Stimulated activated CD8-positive, alpha-beta memory T cell treated with anti-CD3 and anti-CD28 coated beads, Interleukin-4, amount 100 ng/mL, for 24 hours (primary cell): ENCODE data around the gene RPS6KL1.

Experiments used
- DNase-seq: peaks from one replicate; pipeline ENCODE4 v3.0.0-alpha.2; 2020; ENCODE audit warnings: low read depth

RPS6KL1 gene

DNA sequence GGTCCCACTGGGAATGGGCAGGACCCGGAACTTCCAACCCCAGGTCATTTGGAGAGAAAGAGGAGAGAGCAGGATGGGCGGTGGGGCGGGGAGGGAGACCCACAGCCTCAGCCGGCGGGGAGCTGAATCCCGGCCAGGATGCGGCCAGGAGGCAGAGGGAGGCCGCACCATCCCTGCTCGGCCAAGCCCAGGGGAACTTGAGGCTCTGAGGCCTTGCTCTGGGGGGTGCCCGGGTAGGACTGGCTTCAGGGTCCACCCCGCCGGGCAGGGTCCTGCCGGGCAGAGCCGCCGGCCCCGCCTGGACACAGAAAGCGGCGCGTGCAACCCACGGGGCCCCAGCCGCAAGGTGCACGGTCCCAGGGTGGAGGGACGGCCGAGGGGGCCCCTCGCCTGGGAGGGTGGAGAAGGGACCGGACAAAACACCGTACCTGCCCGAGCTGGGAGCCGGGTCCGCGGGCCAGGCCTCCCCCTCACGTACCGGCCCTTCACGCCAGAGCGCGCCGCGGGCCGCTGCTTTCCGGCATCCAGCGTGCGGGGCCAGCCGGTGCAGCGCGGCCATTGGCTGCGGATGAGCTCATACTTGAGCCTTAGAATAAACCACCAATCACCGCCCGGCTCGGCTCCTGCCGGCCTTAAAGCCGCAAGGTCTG, at the start of gene RPS6KL1:
Gene RPS6KL1 (minus strand): TSS at position 509 of the 650 bp plus-strand sequence. CDS start 1,719 bp downstream, outside the sequence.
- peak; percentile 63 for DNase-seq

DNA sequence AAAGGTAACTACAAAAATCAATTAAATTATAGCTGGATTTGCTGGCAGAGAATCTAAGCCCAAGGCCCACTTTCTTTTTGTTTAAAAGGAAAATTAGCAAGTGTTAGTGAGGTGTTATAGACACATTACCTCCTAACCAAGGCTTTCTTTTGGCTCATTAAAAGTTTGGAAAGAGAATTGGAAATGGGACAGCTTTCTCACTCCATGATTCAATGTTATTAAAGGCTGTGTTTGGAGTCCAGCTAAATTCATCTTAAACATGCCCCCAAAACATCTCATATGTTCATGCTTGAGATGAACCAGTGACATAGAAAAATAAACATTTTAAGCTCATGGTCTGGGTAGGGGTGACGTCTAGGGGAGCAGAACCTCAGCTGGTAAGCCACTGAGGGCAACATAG, 45.8 kb upstream of the RPS6KL1 start:
- DNase-seq, result no peak

DNA sequence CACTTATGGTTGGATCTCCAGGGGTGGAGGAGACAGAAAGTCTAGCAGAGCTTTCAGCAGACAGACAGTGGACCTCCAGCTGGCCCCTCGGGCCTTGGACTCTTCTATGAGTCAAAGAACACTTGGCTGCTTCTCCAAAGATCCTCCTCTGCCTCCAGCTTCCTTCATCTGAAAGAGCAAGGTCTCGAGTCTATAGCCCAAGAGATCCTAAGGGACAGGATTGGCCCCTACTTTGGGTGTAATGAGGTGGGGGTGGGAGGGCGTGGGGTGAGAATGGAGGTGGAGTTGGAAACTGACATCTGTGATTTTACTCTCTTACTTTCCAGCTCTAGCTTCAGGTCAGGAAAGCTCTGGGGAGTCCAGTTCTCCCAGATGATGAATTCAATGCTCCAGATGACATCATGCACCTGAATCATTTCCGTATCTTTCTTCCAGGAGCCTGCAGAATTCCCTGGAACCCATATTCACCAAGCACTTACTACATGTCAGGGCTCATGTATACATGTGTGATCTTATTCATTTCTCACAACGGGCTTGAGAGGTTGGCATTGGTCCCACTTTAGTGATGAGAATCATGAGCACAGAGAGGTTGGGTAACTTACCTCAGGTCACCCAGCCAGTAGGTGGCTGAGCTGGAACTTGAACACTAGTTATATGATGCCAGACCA, 42.6 kb upstream of the RPS6KL1 start:
- no peak for DNase-seq

DNA sequence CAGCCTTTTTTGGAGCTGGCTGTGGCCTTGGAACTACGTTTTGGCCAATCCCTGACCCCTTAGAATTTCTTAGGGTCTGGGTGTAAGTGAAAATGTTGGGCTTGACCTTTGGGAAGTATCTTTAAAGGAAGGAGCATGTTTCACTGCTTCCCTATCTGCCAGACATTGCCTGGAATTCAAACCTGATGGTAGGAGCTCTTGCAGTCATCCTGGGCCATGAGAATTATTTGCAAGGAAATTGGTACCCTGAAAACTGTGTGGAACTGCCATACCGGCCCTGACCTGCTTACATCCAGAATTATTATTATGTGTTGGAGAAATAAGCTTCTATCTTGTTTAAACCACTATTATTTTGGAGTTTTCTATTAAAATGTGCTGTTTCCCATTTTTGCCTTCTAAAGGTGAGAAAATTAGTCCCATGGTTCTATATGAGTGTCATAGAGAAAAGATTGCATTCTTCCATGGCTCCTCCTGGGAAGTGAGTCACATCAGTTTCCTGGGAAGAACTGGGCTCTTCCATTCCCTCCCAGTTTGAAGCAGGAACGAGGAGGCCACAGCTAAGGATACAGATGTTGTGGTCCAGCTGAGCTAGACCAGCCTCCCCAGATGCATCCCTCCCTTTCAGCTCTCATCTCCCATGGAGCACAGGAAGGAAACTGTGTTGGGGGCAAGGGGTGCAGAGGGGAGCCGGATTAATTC, 41.9 kb upstream of the RPS6KL1 start:
- DNase-seq, result no peak

DNA sequence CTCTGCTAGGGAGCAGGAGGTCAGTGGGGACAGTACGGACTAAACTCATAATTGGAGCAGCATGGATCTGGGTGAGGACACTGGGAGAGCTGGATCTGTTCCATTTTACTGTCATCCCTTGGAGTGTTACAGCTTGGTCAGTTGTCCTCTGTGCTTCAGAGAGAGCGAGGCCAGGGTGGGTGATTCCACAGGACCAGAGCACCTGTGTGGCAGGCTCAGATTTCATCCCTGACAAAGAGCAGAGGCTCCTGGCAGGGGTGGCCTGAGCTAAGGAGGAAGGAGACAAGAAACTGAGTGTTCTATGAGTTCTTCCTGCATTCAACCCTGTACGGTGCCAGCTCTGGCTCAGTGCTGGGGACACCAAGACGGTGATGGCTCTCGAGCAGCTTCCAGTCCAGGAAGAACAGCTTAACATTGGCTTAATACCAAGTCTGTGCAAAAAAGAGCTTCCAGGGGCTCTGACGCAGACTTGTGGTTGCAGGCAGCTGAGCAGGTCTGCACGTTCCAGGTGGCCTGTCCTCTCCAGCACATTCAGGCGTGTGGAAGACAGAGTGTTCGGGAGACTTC, 40.7 kb upstream of the RPS6KL1 start:
- no peak for DNase-seq

DNA sequence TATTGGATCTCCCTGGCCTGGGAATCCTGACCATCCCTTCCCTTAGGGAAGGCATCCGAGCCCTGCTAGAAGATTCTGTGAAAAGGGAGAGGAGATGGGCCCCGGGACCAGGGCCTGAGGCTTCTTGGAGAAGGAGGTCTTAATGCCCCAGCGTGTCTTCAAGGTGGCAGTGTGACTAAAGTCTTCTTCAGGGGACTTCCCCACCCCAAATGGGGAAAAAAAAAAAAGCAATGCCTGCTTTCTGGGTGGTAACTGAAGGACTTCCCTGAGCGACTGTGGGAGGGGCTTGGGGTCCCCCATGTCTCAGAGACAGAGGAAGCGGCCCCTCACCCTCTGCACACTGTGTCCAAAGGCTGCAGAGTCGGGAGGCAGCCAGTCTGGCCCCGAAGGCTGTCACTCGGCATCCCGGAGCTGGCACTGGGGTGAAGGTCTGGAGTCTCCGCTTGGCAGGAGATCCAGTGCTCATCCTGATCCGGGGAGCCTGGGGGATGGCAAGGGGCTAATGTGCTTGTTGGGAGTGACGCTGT, 40.2 kb upstream of the RPS6KL1 start:
- no peak for DNase-seq

DNA sequence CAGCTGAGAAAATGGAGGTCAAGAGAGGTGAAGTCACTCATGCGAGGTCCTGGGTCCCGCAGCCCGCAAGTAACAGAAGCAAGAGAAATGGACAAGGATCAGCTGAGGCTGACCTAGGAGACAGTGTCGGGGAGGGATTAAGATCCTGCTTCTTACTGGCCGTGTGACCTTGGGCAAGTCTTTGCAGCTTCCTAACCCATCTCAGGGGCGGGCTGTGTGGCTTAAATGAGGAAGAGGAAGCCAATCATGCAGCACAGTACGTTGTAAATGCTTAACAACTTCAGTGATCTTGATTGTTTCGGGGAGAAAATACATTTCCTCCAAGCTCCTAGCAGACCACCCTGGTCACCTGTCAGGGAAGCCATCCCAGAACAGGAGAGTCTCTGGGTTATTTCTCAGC, 39.4 kb upstream of the RPS6KL1 start:
- no peak for DNase-seq

GRCh38 chr14:74962046-74962445, 39.0 kb upstream of the RPS6KL1 start:
- DNase-seq, result no peak

DNA sequence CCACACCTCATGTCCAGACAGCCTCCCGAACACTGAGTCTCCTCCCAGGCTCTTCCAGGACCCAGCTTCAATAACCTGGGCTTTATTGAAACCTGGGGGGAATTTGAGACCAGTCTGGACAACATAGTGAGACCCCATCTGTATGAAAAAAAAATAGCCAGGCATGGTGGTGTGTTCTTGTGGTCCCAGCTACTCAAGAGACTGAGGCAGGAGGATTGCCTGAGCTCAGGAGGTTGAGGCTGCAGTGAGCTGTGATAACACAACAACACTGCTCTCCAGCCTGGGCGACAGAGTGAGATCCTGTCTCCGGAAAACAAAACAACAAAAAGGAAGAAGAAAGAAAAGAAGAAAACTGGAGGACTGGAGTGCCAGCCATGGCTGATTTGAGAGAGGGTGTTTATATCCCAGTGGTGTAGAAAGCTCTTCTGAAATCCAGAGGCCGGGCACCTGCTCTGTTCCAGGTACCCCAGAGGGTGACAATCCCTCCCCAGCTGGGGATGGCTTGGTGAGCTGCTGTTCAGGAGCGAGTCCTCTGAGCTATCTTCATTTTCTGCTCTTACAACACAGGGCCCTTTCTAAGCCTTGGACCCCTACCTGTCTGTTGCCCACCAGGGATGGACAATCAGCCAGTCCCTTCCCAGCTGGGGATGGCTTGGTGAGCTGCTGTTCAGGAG, 38.3 kb upstream of the RPS6KL1 start:
- DNase-seq, result no peak

DNA sequence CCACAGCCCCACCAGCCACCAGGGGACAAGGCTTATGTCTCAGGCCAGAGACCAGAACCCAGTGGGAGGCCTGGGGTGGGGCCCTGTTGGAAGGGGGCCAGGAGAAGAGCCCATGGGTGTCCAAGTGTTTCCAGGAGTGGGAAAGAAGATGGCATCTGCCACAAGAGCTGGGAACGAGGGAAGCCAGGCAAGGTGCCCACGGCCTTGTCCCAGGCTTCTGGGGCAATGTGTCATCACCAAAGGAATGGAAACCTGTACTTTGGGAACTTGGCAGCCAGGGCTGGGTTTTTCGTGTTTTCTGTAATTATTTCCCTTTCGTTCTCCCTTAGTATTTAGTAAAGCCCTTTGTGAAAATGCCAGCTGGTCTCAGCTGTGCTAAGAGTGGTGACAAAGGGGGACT, 37.7 kb upstream of the RPS6KL1 start:
- DNase-seq, result no peak

DNA sequence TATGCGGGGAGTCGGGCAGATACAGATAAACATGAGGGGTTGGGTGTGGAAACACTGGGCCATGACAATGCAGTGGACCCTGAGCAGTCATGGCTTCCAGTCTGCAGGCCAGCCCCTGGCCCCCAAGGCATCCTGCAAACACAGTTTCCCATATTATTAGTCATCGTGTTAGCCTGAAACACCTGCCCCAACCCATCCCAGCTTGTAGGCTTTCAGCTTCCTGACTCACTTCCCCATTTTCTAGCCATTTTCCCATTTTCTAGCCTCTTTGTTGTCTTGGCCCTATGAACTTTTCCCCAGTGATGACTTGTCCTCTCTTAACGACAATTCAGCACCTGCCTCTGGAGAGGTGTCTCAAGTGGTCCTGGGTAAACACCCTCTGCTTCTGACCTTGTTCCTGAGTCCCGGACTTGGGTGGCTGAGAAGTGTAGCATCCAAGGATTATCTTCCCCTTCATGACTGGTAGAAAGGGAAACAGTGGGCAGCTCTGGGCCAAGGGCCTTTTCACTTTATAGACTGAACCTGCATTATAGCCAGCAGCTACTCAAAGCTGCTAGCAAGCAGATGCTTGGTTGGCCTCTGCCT, 36.6 kb upstream of the RPS6KL1 start:
- DNase-seq, result no peak

GRCh38 chr14:74956280-74957072, 33.4 kb upstream of the RPS6KL1 start:
- no peak for DNase-seq

GRCh38 chr14:74956027-74956279, 32.9 kb upstream of the RPS6KL1 start:
- no peak for DNase-seq

GRCh38 chr14:74955229-74956026, 32.4 kb upstream of the RPS6KL1 start, which contains the start of gene PGF:
PGF (minus strand) TSS chr14:74955597; CDS start chr14:74955242, 355 bp downstream.
- no peak for DNase-seq

DNA sequence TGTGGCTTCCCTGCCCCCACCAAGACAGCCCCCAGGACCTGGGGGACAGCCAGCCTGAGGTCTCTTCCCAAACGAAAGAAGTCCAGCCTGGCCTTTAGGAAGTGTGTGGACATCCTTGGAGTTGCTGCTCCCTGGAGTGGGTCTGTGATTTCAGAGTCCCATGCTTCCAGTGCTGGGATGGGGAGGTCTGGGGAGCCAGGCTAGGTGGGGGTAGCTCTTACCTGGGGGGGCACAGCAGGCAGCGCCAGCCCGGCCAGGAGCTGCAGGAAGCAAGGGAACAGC, 31.8 kb upstream of the RPS6KL1 start:
- no peak for DNase-seq

GRCh38 chr14:74954232-74954946, 31.3 kb upstream of the RPS6KL1 start:
- no peak for DNase-seq

DNA sequence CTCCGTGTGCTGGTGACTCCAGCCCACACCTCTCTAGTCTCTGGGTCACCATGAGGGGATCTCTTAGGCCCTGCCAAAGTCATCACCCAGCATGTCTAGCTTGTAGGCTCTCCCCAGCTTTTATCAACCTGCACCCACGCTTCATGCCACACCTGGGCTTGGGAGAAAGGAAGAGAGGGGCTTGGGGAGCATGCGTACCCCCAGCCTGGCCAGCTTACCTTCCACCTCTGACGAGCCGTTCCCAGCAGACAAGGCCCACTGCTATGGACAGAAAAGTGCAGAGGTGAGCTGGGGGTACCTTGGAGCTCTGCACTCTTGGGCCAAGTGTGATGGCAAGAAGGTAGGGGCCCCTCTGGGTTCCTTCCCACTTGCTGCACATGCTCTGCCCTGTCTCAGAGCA, 30.6 kb upstream of the RPS6KL1 start:
- DNase-seq, result no peak

DNA sequence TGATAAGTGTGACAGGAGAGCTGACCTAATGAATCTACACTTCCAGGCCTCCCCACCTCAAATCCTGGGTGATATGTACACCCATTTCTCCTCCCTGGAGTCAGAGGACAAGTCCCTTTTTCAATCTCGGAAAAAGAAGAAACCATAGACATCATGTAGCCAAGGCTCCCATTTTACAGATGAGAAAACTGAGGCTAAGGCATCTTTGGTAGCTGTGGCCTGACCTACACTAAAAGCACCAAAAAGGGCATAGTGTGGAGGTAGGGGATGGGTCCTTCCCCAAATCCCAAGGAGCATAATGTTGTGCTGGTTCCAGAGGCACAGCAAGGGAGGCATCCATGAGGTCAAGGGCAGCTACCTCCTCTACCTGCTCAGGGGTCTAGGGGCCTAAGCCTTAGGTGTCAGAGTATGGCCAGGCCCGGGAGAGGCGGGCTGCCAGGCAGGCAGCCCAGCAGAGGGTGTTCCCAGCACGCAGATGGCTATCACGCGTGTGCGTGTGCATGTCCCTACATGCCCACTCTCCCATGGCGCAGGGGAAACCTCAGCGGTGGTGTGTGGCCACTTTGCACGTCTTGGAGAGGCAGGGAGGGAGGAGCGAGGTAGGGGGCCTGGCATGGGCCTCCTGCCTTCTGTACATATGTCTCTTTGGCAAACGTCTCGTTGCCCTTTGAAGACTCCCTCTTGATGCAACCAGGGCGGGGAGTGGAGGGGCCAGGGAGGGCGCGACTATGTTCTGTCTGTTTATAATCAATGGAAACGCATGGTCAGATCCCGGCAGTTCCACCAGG, 29.8 kb upstream of the RPS6KL1 start:
- DNase-seq, result no peak

GRCh38 chr14:74952180-74952665, 29.2 kb upstream of the RPS6KL1 start:
- no peak for DNase-seq
